Caki2 (cell line): Measurements from ENCODE around the gene CNTNAP2. TPM values are rescaled to one million over a fixed set of nuclear protein-coding genes. Genes with fewer than 3 reads are reported as not detected.

ENCODE experiments used
- DNase-seq: peaks from one replicate; pipeline ENCODE4 v3.0.0-alpha.2; 2015; ENCODE audit warnings: low read depth
- in situ Hi-C: cut with HindIII; loops from 2 replicates; pipeline ENCODE4 v1.10.0; 2016; ENCODE audit warnings: low sequenced_read_pairs, low pct_unique_long_range_greater_than_20kb, mixed read lengths
- total RNA-seq: library from RNA; depleted of rRNA; stranded (reverse); fragments of >200 nt; shearing (Covaris generic); gene quantifications from 2 replicates; pipeline ENCODE4 v1.2.3, GENCODE V29; 2014; ENCODE audit warnings: low replicate concordance

CNTNAP2 gene
- total RNA-seq, 1 experiment from 2014 or later, result not detected

DNA sequence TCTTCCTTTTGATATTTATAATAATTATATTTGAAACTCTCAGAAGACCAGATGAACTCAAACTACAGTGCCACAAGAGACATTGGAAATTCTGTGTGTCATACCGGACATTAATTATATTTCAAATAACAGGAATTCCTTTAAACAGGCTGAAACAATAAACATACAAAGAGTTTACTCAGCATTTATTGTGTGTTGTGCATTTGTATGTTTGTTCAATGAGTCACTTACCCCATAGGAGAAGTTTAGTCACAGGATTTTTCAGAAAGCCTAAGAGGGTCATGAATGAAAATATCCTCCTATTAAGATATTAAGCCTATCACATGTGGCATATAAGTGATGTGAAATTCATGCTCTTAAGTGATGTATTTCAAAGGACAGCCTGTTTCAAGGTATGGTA is 566.8 kb downstream of the CNTNAP2 start:
- peak; percentile 17 for DNase-seq
- in situ Hi-C loops, result no loop called here

DNA sequence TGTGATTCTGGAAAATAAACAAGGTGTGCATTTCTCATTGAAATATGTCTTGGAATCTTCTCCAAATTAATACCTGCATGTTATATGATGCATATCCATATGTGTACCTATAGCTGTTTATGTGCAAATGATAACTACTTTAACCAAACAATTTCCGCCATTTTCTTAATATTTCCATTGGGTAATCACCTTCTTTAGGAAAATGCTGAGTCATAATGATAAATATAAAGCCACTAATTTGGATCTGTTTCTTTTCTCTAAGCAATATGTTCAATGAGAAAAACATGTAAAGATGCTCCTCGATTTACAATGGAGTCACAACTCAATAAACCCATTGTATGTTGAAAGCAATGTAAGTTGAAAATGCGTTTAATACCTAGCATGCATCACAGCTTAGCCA is 574.4 kb downstream of the CNTNAP2 start:
- in situ Hi-C loops, result no loop called here
- DNase-seq, result no peak

DNA sequence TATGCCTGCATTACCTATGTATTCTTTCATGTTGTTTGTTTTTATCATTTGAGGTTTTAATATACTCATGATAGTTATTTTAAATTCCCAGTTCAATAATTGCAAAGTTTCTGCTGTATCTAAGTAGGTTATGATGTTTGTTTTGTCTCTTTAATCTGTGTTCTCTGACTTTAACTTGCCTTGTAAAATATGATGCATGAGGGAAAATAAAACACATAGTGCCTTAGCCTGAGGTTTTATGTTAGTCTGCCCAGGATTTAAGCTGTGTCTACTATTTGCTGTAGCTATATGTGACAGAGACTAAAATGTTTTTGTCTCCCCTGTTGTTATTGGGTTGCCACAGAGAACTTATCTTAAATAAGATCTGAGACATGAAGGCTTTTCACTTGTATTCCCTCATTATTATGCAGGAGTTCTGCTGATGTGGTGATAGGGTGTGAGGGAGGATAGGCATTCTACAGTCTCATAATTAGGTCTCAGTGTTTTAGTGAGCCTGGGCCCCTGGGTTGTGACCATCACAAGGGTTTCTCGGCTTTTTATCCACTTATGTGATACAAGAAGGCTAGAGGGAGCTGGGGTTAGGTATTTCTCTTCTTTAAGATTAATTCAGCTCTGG is 582.5 kb downstream of the CNTNAP2 start:
- in situ Hi-C loops, result no loop called here
- no peak for DNase-seq

DNA sequence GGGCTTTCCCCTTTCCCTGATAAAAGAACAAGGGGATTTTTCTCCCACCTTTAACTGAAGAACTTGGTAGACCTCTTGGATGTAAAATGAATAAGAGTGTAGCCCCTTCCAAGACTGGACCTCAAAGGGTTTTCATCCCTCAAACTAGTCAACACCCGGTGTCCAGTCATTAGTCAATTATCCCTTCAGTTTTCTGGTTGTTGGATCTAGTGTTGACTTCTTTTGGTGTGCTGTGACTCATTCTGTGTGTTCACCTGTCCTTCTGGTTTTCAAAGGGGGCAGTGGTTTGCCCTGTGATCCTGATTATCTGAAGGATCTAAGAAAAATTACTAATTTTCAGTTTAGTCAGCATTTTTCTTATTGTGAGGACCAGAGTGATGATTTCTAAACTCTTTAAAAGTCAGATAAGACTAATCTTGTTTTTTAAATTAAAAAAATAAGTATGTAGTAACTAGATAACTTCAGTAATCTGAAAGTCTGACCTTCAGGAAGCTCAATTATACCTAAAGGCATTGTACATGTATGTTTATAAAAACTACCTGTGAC is 583.5 kb downstream of the CNTNAP2 start:
- DNase-seq, result no peak
- in situ Hi-C loops, result no loop called here

DNA sequence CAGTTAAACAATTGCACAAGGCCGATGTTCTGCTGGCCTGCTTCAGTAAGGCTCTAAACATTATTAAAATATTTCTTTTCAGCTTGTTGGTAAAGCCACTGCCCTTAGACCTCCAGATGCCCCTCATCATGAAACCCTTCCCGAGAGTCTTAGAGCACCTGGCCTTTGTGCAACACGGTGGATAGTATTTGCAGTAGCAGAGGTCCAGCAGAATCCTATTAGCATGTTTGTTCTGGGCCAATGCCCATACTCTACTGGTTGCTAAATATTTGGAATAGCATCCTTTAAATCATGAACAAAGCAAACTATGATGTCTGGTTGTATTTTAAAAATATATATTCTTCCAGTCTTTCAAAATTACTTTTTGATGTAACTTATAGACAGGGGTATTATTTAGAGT is 584.6 kb downstream of the CNTNAP2 start:
- no peak for DNase-seq
- in situ Hi-C loops, result no loop called here

DNA sequence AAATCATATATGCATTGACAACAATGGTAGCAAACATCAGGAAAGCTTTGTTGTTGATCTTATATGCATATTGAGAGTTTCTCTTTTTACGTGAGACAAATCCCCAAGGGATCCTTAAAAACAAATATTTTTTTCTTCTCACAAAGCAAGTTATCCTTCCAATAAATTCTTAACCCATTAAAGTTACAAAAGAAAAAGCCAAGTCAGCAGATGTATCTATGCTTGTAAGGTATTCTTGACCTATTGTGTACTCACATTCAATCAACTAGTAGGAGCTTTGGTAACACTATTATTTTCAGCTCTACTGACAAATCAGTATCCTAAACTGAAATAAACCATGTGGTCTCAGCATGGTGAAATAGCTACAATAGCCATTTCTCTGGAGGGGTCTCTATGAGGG is 586.3 kb downstream of the CNTNAP2 start:
- in situ Hi-C loops, result no loop called here
- no peak for DNase-seq

DNA sequence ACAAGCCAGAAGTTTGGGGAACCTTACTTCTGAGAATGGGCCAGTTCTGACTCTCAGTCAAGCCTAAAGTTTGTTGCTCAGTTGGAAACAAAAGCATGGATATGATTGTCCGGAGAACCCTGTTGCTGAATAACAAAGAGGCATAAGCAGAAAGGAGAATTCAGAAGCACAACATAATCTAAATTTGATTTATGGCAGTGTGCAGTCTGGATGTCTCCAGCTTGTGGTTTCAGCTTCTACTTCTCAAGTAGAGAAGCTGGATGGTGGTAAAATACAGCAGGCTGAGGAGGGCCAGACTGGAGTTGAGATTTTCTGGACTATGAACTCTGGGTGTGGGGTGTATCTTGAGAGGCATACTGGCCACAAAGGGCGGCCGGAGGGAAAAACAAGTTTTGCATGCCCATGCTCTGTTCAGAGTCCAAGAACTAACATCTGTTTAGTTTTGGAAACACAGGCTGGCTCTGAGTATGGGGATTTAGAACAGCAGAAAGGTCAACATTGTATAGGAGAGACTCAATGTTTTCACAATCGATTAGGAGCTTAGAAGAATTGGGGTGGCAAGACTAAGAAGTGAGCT is 592.9 kb downstream of the CNTNAP2 start:
- DNase-seq, result no peak
- in situ Hi-C loops, result no loop called here

DNA sequence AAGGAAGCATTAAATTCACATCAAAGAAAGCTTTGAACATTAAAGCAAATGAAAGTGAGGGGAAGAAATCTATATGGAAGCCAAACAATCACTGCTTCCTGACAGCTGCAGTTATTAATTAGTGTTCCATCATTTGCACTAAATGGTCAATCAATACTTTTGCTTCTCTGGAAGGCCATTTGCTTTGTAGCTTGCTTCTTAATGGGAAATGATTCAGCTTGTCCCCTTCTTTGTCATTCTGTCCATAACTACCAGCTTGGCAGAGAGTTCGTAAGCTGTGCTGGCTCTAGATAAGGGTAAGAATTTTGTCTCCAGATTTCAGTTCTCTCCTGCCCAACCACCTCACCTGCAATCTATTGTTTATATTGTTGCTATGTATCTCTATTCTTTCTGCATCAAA is 596.6 kb downstream of the CNTNAP2 start:
- no peak for DNase-seq
- in situ Hi-C loops, result no loop called here

DNA sequence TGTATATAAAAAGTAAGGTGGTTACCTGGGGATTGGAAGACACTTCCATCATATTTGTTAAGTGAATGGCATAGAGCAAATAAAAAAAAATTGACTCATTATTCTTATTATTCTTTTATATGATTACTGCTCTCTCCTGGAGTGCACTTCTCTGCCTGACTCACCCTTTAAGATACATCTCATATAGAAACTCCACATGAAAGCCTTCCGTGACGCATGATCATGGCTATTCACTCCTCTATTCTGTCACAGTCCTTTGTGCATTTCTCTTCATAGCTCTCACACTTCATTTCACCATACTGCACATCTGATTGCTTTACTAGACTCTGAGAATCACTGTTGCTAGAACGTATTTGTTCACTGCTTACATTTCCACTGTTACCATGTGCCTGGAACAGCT is 597.3 kb downstream of the CNTNAP2 start:
- in situ Hi-C loops, result no loop called here
- DNase-seq, result no peak

DNA sequence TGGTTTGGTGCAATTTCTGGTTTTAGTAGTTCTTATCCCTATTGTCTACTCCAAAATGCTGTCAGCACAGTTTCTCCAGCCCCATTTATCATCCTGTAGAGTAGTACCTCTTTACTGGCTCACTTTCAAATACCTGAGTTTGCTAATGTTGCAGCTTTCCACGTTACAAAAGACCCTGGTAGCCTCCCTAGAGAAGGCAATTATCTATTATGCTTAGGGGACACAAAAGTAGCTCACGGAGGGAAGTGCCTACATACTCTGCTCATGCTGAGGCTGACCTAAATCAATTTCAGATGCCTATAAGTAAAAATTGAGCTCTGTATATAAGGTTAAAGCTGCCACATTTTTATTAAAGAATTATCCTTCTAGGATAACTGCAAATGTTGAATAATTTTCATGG is 603.6 kb downstream of the CNTNAP2 start:
- in situ Hi-C loops, result no loop called here
- no peak for DNase-seq

DNA sequence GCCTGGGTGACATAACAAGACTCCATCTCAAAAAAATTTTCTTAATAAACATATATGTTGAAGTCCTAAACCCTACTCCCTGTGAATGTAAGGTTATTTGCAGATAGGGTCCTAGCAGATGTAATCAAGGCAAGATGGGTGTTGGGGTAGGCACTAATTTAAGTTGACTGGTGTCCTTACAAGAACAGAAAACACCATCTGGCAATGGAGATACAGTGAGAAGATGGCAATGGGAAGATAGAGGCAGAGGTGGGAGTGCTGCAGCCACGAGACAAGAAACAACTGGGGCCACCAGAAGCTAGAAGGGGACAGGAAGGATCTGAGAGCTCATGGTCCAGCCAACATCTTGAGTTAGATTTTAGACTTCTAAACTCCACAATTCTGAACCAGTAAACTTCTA is 606.4 kb downstream of the CNTNAP2 start:
- no peak for DNase-seq
- in situ Hi-C loops, result no loop called here

DNA sequence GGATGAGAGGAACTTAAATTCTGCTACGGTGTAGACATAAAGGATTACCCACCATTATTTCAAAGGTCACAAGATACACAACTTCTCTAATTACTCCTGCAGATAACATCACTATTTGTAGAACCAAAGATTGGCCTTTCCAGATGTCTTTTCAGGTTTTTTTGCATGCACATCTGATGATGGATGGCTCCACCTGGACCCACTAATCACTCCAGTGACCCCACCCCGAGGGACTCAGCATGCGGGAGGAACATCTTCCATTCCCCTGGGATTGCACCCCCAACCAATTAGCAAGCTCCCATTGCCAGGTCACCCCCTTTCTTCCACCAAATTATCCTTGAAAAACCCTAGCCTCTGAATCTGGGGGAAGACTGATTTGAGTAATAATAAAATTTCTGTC is 608.9 kb downstream of the CNTNAP2 start:
- DNase-seq, result no peak
- in situ Hi-C loops, result no loop called here

DNA sequence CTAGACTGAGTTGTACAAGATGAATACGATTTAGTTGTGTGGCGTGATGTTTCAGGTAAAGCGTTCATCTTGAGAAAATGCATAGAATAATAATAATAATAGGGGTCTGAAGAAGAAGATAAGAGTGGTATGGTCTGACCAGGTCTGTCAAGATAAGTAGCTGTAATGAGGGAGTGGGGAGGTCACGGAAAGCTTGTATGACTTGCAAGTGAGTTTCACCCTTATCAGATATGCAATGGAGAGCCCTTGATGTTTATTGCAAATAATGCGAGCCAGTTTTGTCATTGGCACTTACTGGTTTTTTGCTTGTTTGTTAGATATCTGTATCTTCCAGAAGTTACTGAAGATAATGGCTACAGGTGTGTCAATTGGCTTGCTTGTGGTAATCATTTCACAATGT is 611.5 kb downstream of the CNTNAP2 start:
- in situ Hi-C loops, result no loop called here
- DNase-seq, result no peak

DNA sequence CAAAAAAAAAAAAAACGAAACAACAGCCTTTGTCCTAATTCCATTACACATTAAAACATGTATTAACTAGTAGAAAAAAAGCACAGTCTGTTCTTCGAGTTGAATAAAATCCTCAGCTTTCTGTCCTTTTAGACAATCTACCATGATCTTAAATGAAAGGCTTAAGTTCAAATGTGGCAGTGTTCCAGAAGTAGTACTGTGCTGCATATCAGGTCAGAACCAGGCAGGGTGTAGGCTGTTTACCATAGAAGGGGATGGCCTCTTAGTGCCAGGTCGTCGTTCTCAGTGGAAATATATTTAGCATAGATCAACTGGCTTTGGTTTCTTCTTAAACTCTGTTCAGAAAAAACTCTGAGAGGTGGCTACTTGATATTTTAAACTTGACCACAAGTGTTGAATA is 612.0 kb downstream of the CNTNAP2 start:
- DNase-seq, result no peak
- in situ Hi-C loops, result no loop called here

DNA sequence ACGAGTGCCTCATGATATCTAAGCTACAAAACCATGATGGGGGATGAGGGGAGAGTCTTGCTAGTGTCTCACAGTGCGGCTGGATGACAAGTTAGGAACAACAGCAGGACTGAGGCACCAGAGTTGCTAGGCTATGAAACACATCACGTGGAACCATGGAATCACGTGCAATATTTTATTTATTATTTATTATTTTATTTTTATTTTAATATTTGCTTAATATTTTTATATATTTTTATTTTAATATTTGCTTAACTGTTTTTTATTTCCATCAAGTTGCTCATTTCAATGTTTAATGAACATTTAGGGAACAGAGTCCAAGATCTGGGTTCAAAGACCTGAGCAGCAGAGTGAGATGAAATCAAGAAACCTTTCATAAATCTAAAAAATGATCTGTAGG is 614.6 kb downstream of the CNTNAP2 start:
- in situ Hi-C loops, result no loop called here
- no peak for DNase-seq

DNA sequence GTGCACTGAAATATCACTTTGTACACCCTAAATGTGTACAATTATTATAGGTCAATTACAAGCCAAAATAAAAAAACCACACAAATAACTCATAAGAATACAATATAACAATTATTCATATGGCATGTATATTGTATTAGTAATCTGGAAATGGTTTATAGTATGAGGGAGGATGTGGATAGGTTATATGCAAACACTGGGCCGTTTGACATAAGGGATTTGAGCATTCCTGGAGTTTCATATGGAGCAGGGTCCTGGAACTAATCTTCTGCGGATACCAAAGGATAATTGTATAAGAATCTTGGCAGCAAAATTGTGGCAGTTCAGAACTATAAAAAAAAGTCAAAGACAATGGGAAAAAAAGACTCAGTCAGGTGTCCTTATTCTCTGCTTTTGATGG is 619.4 kb downstream of the CNTNAP2 start:
- in situ Hi-C loops, result no loop called here
- no peak for DNase-seq

DNA sequence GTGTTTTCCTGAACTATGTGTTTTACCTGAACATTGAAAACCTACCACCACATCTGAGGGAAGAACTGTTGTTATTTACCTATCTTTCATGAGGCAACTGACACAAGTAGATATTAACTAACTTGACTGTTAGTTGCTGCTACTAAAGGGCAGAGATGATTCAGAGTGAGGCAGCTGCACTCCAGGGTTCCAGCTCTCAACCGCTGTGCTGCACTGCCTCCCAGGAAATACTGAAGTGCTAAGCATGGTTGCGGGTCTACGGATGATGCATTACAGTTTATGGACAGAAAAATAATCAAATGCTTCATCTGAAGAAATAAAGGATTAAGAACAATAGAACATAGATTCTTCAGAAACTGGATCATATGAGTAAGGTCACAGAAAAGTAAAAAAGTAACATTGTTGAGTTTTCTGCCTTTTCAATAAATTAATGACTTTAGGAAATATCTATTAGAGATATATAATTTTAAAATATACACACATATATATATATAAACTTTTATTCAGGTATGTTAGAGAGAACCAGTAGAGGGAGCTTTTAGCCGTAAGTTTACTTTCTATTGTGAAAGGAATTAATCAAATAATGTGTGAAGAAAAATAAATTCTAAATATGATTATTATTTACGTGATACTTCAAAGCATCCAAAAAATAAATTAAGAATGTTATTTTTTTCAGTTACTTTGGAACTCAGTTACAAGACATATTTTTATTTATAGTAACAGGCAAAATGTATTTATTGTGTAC is 620.0 kb downstream of the CNTNAP2 start:
- in situ Hi-C loops, result no loop called here
- no peak for DNase-seq

DNA sequence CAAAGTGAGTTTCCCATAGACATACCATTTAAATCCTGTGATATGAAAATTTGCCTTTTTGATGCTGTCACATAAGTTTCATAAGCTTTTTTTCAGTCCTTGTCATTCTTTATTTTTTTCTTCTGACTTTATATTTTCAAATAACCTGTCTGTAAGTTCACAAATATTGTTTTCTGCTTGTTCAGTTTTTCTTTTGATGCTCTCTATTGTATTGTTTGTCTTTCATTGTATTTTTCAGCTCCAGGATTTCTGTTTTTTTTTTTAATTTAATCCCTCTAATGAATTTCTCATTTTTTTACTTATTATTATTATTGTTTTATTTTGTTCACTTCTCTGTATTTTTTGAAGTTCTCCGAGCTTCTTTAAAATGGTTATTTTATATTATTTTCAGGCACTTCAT is 623.4 kb downstream of the CNTNAP2 start:
- no peak for DNase-seq
- in situ Hi-C loops, result no loop called here

DNA sequence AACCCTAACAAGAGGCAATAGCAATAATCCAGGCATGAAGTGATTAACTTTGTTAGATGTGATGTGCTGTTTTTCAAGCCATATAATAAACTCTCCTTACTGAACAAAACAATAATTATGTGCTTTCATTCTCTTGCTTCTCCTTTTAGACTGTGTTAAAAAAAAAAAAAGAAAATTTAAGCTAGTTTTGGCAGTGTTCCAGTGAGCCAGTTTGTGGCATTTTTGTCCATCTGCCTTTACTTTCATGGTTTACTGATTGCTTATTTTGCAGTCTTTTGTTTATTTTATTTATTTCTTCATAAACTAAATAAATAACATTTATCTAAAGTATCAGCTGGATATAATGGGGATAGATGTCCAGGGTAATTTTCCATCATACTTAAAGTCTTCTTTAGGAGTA is 625.3 kb downstream of the CNTNAP2 start:
- in situ Hi-C loops, result no loop called here

DNA sequence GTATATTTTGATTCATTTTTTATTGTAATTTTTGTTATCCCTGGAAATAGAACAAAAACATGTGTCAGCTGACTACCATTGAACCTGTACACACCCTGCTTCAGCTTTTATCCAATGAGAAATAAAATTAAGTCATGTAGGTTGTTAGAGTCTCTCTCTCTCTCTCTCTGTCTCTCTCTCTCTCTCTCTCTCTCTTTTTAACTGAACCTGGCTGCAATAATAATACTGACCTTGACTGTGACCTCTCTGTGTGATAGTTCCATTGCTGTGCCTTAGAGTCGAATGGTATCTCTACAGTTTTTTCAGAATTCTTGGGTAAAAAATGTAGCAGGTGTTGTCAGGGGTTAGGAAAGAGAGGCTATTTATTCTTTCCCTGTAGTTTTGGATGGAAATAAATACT is 637.8 kb downstream of the CNTNAP2 start:
- no peak for DNase-seq
- in situ Hi-C loops, result no loop called here

More for the DNA sequence above, 625.3 kb downstream of the CNTNAP2 start:
- DNase-seq, result no peak
